ENCODE measurements around the gene PRPS1L1. TPM values are rescaled to one million over a fixed set of nuclear protein-coding genes. Genes with fewer than 3 reads are reported as not detected.

PRPS1L1 gene
- total RNA-seq, 1 donor from 2014 or later = not detected

GRCh38 chr7:18059171-18059570 lies 31.5 kb upstream of the PRPS1L1 start:
- intact Hi-C loops (cut with DNase I) = no loop called here
- H3K9me3 ChIP-seq = no peaks in the 10 kb centered on the region
- H3K36me3 ChIP-seq = no peaks in the 10 kb centered on the region
- H3K27ac ChIP-seq = no peak overlapping the region
- TF ChIP-seq CTCF (IDR thresholded peaks at IDR 0.05) (no peak), POLR2AphosphoS5 (IDR thresholded peaks at IDR 0.05; ENCODE audit: insufficient read depth in 1 of 2, low read depth in 1 of 2) (no peak), POLR2A (IDR thresholded peaks at IDR 0.05) (no peak)
- no peaks in the 10 kb centered on the region for H3K4me1 ChIP-seq
- DNase-seq (ENCODE audit: extremely low spot score in 2 of 2) = no peak
- no peaks in the 10 kb centered on the region for H3K27me3 ChIP-seq
- no peak overlapping the region for H3K4me3 ChIP-seq

- Histone ChIP-seq H3K4me1 (no peaks in the 10 kb centered on the region), H3K27ac (no peak overlapping the region), H3K36me3 (no peaks in the 10 kb centered on the region), H3K27me3 (no peaks in the 10 kb centered on the region), H3K4me3 (no peak overlapping the region), H3K9me3 (no peaks in the 10 kb centered on the region)
- intact Hi-C loops (cut with DNase I) = no loop called here
- DNase-seq (ENCODE audit: extremely low spot score in 2 of 2) = no peak
- no peak for TF ChIP-seq POLR2AphosphoS5 (IDR thresholded peaks at IDR 0.05; ENCODE audit: insufficient read depth in 1 of 2, low read depth in 1 of 2)
- TF ChIP-seq CTCF (IDR thresholded peaks at IDR 0.05) = no peak
- TF ChIP-seq POLR2A (IDR thresholded peaks at IDR 0.05) = no peak
Observed at GRCh38 chr7:18053941-18054340, 26.3 kb upstream of the PRPS1L1 start.

- Histone ChIP-seq H3K4me1 (no peaks in the 10 kb centered on the region), H3K36me3 (no peaks in the 10 kb centered on the region), H3K4me3 (no peak overlapping the region), H3K9me3 (no peaks in the 10 kb centered on the region), H3K27ac (no peak overlapping the region), H3K27me3 (no peaks in the 10 kb centered on the region)
- no peak for DNase-seq (ENCODE audit: extremely low spot score in 2 of 2)
- intact Hi-C loops (cut with DNase I) = no loop called here
- TF ChIP-seq POLR2A (IDR thresholded peaks at IDR 0.05) (no peak), POLR2AphosphoS5 (IDR thresholded peaks at IDR 0.05; ENCODE audit: insufficient read depth in 1 of 2, low read depth in 1 of 2) (peak in 1 of 2 donors; percentile 20)
Observed at GRCh38 chr7:18053177-18053928, 25.7 kb upstream of the PRPS1L1 start.

GRCh38 chr7:18049262-18049661 lies 21.6 kb upstream of the PRPS1L1 start:
- H3K27me3 ChIP-seq = no peaks in the 10 kb centered on the region
- no peaks in the 10 kb centered on the region for H3K36me3 ChIP-seq
- H3K27ac ChIP-seq = no peak overlapping the region
- intact Hi-C loops (cut with DNase I) = no loop called here
- no peaks in the 10 kb centered on the region for H3K4me1 ChIP-seq
- TF ChIP-seq POLR2A (IDR thresholded peaks at IDR 0.05) (no peak), POLR2AphosphoS5 (IDR thresholded peaks at IDR 0.05; ENCODE audit: insufficient read depth in 1 of 2, low read depth in 1 of 2) (no peak), CTCF (IDR thresholded peaks at IDR 0.05) (no peak)
- no peak overlapping the region for H3K4me3 ChIP-seq
- no peak for DNase-seq (ENCODE audit: extremely low spot score in 2 of 2)
- no peaks in the 10 kb centered on the region for H3K9me3 ChIP-seq

- intact Hi-C loops (cut with DNase I) = no loop called here
- TF ChIP-seq CTCF (IDR thresholded peaks at IDR 0.05) = no peak
- TF ChIP-seq POLR2A (IDR thresholded peaks at IDR 0.05) = no peak
- no peak for TF ChIP-seq POLR2AphosphoS5 (IDR thresholded peaks at IDR 0.05; ENCODE audit: insufficient read depth in 1 of 2, low read depth in 1 of 2)
- Histone ChIP-seq H3K36me3 (no peaks in the 10 kb centered on the region), H3K9me3 (no peaks in the 10 kb centered on the region), H3K4me1 (no peaks in the 10 kb centered on the region), H3K27me3 (no peaks in the 10 kb centered on the region), H3K27ac (no peak overlapping the region), H3K4me3 (no peak overlapping the region)
- no peak for DNase-seq (ENCODE audit: extremely low spot score in 2 of 2)
Observed at GRCh38 chr7:18046601-18047000, 19.0 kb upstream of the PRPS1L1 start.

Measured in vagina (tissue), 2 donors.